HCT116 (cell line): ENCODE measurements around the gene LSAMP. TPM values are rescaled to one million over a fixed set of nuclear protein-coding genes. Genes with fewer than 3 reads are reported as not detected.

ENCODE experiments used
- ATAC-seq: fragments of 200-7000 bp; cut with Tn5 transposase; 2 replicates; pipeline ENCODE4 v1.9.1; 2020; ENCODE audit warnings: mild to moderate bottlenecking, moderate library complexity
- BruUV-seq: library from RNA; stranded (reverse); fragments of 400-500 nt; replicated peaks from 2 replicates; lab custom pipeline; 2021; lab: Mats Ljungman, UMichigan
- CTCF ChIA-PET: fragments of 300-600 bp; sonication (Branson Sonifier 250); formaldehyde crosslinking; loops from one replicate; lab custom pipeline; 2021; ENCODE audit warnings: antibody characterized with exemption; lab: Charles Lee
- POLR2A ChIA-PET: fragments of 300-600, 350-600 bp; sonication (Branson Sonifier 250); formaldehyde crosslinking; loops from one replicate; lab custom pipeline; 2021; ENCODE audit warnings: antibody characterized with exemption; lab: Charles Lee
- RAD21 ChIA-PET, 2 experiments: fragments of 300-600 bp; sonication (Branson Sonifier 250); formaldehyde crosslinking; loops; one replicate each; lab custom pipeline; 2023; ENCODE audit warnings: low total read pairs in 2 of 2; ENCODE audit not compliant: uncharacterized antibody in 2 of 2, unreplicated experiment in 2 of 2, low non-redundant PET in 1 of 2; lab: Charles Lee
- DNase-seq: peaks from one replicate; pipeline ENCODE4 v3.0.0-alpha.2; 2010; ENCODE audit warnings: low read depth, low spot score
- H2AFZ ChIP-seq: fragments of 200-600 bp; shearing (Covaris generic), sonication (generic); 2 replicates; pipeline ENCODE4 v1.6.1; 2017; ENCODE audit warnings: low read depth, mixed run types, mixed read lengths, antibody characterized with exemption, low read length; ENCODE audit not compliant: poor library complexity, severe bottlenecking
- H3K27ac ChIP-seq: 2 replicates; pipeline ENCODE4 v1.5.1; 2012; ENCODE audit warnings: low read depth, low read length
- H3K27me3 ChIP-seq: fragments of 200-600 bp; sonication (generic); 2 replicates; pipeline ENCODE4 v1.6.1; 2016; ENCODE audit warnings: mixed run types, low read length, mixed read lengths; ENCODE audit not compliant: insufficient read depth
- H3K36me3 ChIP-seq, 2 experiments: fragments of 200-500 bp in 1 of 2; fragments of 200-600 bp in 1 of 2; sonication (Bioruptor generic) in 1 of 2; sonication (generic) in 1 of 2; 2 replicates each; pipeline versions ENCODE4 v1.5.1 to v1.6.1; 2014 to 2016; ENCODE audit warnings: low read length in 2 of 2, inconsistent platforms in 1 of 2, mixed read lengths in 1 of 2, mixed run types in 1 of 2; ENCODE audit not compliant: insufficient read depth in 2 of 2, control insufficient read depth in 1 of 2
- H3K4me1 ChIP-seq, 2 experiments: fragments of 200-600 bp in 1 of 2; sonication (generic) in 1 of 2; 2 replicates each; pipeline versions ENCODE4 v1.5.1 to v1.6.1; 2012 to 2017; ENCODE audit warnings: low read length in 2 of 2, inconsistent platforms in 1 of 2, mild to moderate bottlenecking in 1 of 2, mixed read lengths in 1 of 2, mixed run types in 1 of 2, moderate library complexity in 1 of 2; ENCODE audit not compliant: insufficient read depth in 2 of 2, control insufficient read depth in 1 of 2
- H3K4me2 ChIP-seq: fragments of 200-600 bp; sonication (generic); 2 replicates; pipeline ENCODE4 v1.6.1; 2017; ENCODE audit warnings: mixed run types, low read length, mixed read lengths
- H3K4me3 ChIP-seq, 2 experiments: fragments of 200-600 bp in 1 of 2; sonication (generic) in 1 of 2; replicated peaks in 1 of 2; 2 replicates each; pipeline ENCODE4 v1.5.1; 2011 to 2016; ENCODE audit warnings: low read length in 2 of 2, control low read depth in 1 of 2, low read depth in 1 of 2, mild to moderate bottlenecking in 1 of 2, mixed read lengths in 1 of 2, mixed run types in 1 of 2
- H3K79me2 ChIP-seq: fragments of 200-600 bp; sonication (generic); 2 replicates; pipeline ENCODE4 v1.6.1; 2017; ENCODE audit warnings: mild to moderate bottlenecking, mixed run types, low read length, moderate library complexity, mixed read lengths; ENCODE audit not compliant: insufficient read depth
- H3K9ac ChIP-seq: fragments of 200-600 bp; sonication (generic); 2 replicates; pipeline ENCODE4 v1.6.1; 2016; ENCODE audit warnings: low read length, mixed read lengths
- H3K9me2 ChIP-seq: fragments of 200-600 bp; sonication (generic), shearing (Covaris generic); 2 replicates; pipeline ENCODE4 v1.6.1; 2017; ENCODE audit warnings: mixed run types, mild to moderate bottlenecking, moderate library complexity; ENCODE audit not compliant: insufficient read depth
- H3K9me3 ChIP-seq, 2 experiments: fragments of 200-500 bp in 1 of 2; fragments of 200-600 bp in 1 of 2; sonication (Bioruptor generic) in 1 of 2; sonication (generic) in 1 of 2; 2 replicates each; pipeline ENCODE4 v1.6.1; 2014 to 2017; ENCODE audit warnings: low read length in 2 of 2, mixed read lengths in 2 of 2, inconsistent platforms in 1 of 2, low read depth in 1 of 2, mild to moderate bottlenecking in 1 of 2, mixed run types in 1 of 2, moderate library complexity in 1 of 2; ENCODE audit not compliant: control insufficient read depth in 1 of 2, insufficient read depth in 1 of 2
- H4K20me1 ChIP-seq: fragments of 200-600 bp; sonication (generic), shearing (Covaris generic); 2 replicates; pipeline ENCODE4 v1.6.1; 2017; ENCODE audit warnings: mixed run types, mild to moderate bottlenecking, moderate library complexity; ENCODE audit not compliant: insufficient read depth
- ATF3 ChIP-seq: IDR thresholded peaks from 2 replicates; pipeline ENCODE4 v1.6.1; 2012
- CEBPB ChIP-seq: IDR thresholded peaks from 2 replicates; pipeline ENCODE4 v1.6.1; 2012; ENCODE audit warnings: low read depth
- CTCF ChIP-seq, 3 experiments: fragments of 200-600 bp in 1 of 3; sonication (generic) in 1 of 3; IDR thresholded peaks in 2 of 3; conservative IDR thresholded peaks in 1 of 3; 2 replicates each; pipeline ENCODE4 v1.5.1; 2012 to 2017; ENCODE audit warnings: low read depth in 2 of 3, low read length in 2 of 3, antibody characterized with exemption in 1 of 3, borderline replicate concordance in 1 of 3, control low read depth in 1 of 3, mild to moderate bottlenecking in 1 of 3, mixed read lengths in 1 of 3, mixed run types in 1 of 3, moderate library complexity in 1 of 3; ENCODE audit not compliant: insufficient read depth in 1 of 3
- ELF1 ChIP-seq: IDR thresholded peaks from 2 replicates; pipeline ENCODE4 v1.6.1; 2012; ENCODE audit warnings: low read depth, borderline replicate concordance
- EZH2phosphoT487 ChIP-seq: fragments of 200-600 bp; IDR thresholded peaks from 2 replicates; pipeline ENCODE4 v1.6.1; 2018; ENCODE audit warnings: antibody characterized with exemption, borderline replicate concordance
- FOSL1 ChIP-seq: IDR thresholded peaks from 2 replicates; pipeline ENCODE4 v1.6.1; 2012; ENCODE audit warnings: low read depth
- JUND ChIP-seq: IDR thresholded peaks from 2 replicates; pipeline ENCODE4 v1.6.1; 2012
- MAX ChIP-seq: IDR thresholded peaks from 2 replicates; pipeline ENCODE4 v1.6.1; 2012
- POLR2AphosphoS5 ChIP-seq: IDR thresholded peaks from 2 replicates; pipeline ENCODE4 v1.6.1; 2011; ENCODE audit warnings: mild to moderate bottlenecking, low read depth, low read length, moderate library complexity
- RAD21 ChIP-seq: IDR thresholded peaks from 2 replicates; pipeline ENCODE4 v1.6.1; 2012; ENCODE audit warnings: low read depth, mild to moderate bottlenecking
- SIN3A ChIP-seq: IDR thresholded peaks from 2 replicates; pipeline ENCODE4 v1.6.1; 2012; ENCODE audit warnings: low read depth
- SP1 ChIP-seq: IDR thresholded peaks from 2 replicates; pipeline ENCODE4 v1.6.1; 2012; ENCODE audit warnings: low read depth
- YY1 ChIP-seq: IDR thresholded peaks from 2 replicates; pipeline ENCODE4 v1.6.1; 2011; ENCODE audit warnings: low read length, low read depth, moderate library complexity, mild to moderate bottlenecking; ENCODE audit not compliant: insufficient replicate concordance; ENCODE audit errors: extremely low read depth
- ZFX ChIP-seq: fragments of 450-650 bp; IDR thresholded peaks from 2 replicates; pipeline ENCODE4 v1.6.1; 2017
- intact Hi-C: fragments of 100-400 bp; cut with micrococcal nuclease; formaldehyde crosslinking; loops from 2 replicates; pipeline ENCODE4 v1.10.0; 2022
- total RNA-seq: library from RNA; stranded (reverse); gene quantifications from one replicate; pipeline ENCODE4 v1.2.1, GENCODE V29; 2021; ENCODE audit not compliant: unreplicated experiment

LSAMP gene
- total RNA-seq, 1 experiment from 2014 or later, result 0.25 TPM

GRCh38 chr3:115832265-115832664, 613.0 kb downstream of the LSAMP start:
- Histone ChIP-seq H3K9me3 (no peaks in the 10 kb centered on the region), H3K27ac (no peak overlapping the region), H3K79me2 (no peaks in the 10 kb centered on the region), H3K4me1 (no peaks in the 10 kb centered on the region), H2AFZ (no peak overlapping the region), H3K36me3 (no peaks in the 10 kb centered on the region), H3K4me3 (no peak overlapping the region), H4K20me1 (no peaks in the 10 kb centered on the region), H3K9ac (no peak overlapping the region), H3K9me2 (no peaks in the 10 kb centered on the region), H3K4me2 (no peak overlapping the region), H3K27me3 (0 out of 2 replicates have a peak, but pooled peaks cover 4% of the 10 kb centered on the region)
- no peak for TF ChIP-seq MAX
- TF ChIP-seq YY1, result no peak
- TF ChIP-seq CEBPB, result no peak
- TF ChIP-seq RAD21, result no peak
- no peak for TF ChIP-seq FOSL1
- TF ChIP-seq SIN3A, result no peak
- no peak for TF ChIP-seq JUND
- TF ChIP-seq ELF1, result no peak
- no peak for TF ChIP-seq POLR2AphosphoS5
- TF ChIP-seq EZH2phosphoT487, result no peak
- TF ChIP-seq ZFX, result no peak
- TF ChIP-seq SP1, result no peak
- no peak; a peak in 1 of 6 replicates for TF ChIP-seq CTCF (IDR thresholded peaks at IDR 0.05 in 2 of 3, conservative IDR thresholded peaks at IDR 0.05 in 1 of 3; ENCODE audit: borderline replicate concordance in 1 of 3, insufficient read depth in 1 of 3, low read depth in 2 of 3, low read length in 2 of 3)
- TF ChIP-seq ATF3, result no peak
- POLR2A ChIA-PET, result no interaction called here
- RAD21 ChIA-PET, result no interaction called here
- intact Hi-C loops, result loop anchor here (10.0 kb wide), 1 partner anchor 923 kb away; no protein-coding TSS in a partner anchor
- BruUV-seq, result no TSS peak
- CTCF ChIA-PET, result interaction anchor here (1.1 to 1.4 kb wide), 2 partner anchors 13 to 90 kb away, joined by 3 read pairs; no protein-coding TSS in a partner anchor
- ATAC-seq (no peak), DNase-seq (no peak)
